Subcutaneous abdominal adipose tissue (tissue), 5 donors: ENCODE results near the gene SESN1.
A peak's percentile ranks its signal among the peaks of the same experiment; 100 is the strongest.

Source experiments
- H3K27ac ChIP-seq: one replicate; pipeline ENCODE4 v1.7.0; 2013; ENCODE audit warnings: low read depth, mild to moderate bottlenecking, inconsistent platforms, low read length, moderate library complexity
- H3K27me3 ChIP-seq, 5 donors: one replicate each; pipeline ENCODE4 v1.7.0; 2013; ENCODE audit warnings: low read length in 5 of 5, inconsistent platforms in 1 of 5; ENCODE audit not compliant: control insufficient read depth in 5 of 5, insufficient read depth in 4 of 5
- H3K36me3 ChIP-seq, 5 donors: one replicate each; pipeline ENCODE4 v1.7.0; 2013; ENCODE audit warnings: low read length in 5 of 5; ENCODE audit not compliant: control insufficient read depth in 5 of 5, insufficient read depth in 5 of 5
- H3K4me1 ChIP-seq, 5 donors: one replicate each; pipeline ENCODE4 v1.7.0; 2013; ENCODE audit warnings: low read length in 5 of 5, mild to moderate bottlenecking in 3 of 5, moderate library complexity in 1 of 5; ENCODE audit not compliant: control insufficient read depth in 5 of 5, insufficient read depth in 5 of 5
- H3K4me3 ChIP-seq, 5 donors: one replicate each; pipeline ENCODE4 v1.7.0; 2013; ENCODE audit warnings: low read length in 5 of 5, low read depth in 1 of 5
- H3K9ac ChIP-seq, 5 donors: one replicate each; pipeline ENCODE4 v1.7.0; 2013; ENCODE audit warnings: low read length in 5 of 5, mild to moderate bottlenecking in 4 of 5, moderate library complexity in 3 of 5
- H3K9me3 ChIP-seq, 5 donors: one replicate each; pipeline ENCODE4 v1.7.0; 2013; ENCODE audit warnings: low read length in 5 of 5; ENCODE audit not compliant: control insufficient read depth in 5 of 5
- donor health status: healthy.
- donor health status: healthy.
- donor health status: healthy.
- donor health status: healthy.
- donor health status: healthy.

SESN1 gene

GRCh38 chr6:108948181-108948661, 146.4 kb downstream of the SESN1 start:
- Histone ChIP-seq H3K4me3 (no peak overlapping the region), H3K9ac (peak overlapping the region in 1 of 5 donors; percentile 48), H3K36me3 (no peaks in the 10 kb centered on the region), H3K9me3 (no peaks in the 10 kb centered on the region), H3K27ac (peak overlapping the region; percentile 20), H3K27me3 (no peaks in the 10 kb centered on the region), H3K4me1 (peaks cover 25 to 60% (median 58%) of the 10 kb centered on the region in 5 donors)

- Histone ChIP-seq H3K4me3 (no peak overlapping the region), H3K27me3 (no peaks in the 10 kb centered on the region), H3K4me1 (peaks cover 25 to 60% (median 51%) of the 10 kb centered on the region in 5 donors), H3K9ac (no peak overlapping the region), H3K9me3 (no peaks in the 10 kb centered on the region), H3K27ac (peak overlapping the region; percentile 61), H3K36me3 (no peaks in the 10 kb centered on the region)
These were observed 147.4 kb downstream of the SESN1 start for GRCh38 chr6:108947114-108947854.

GRCh38 chr6:108946695-108947094, 148.0 kb downstream of the SESN1 start:
- Histone ChIP-seq H3K27me3 (no peaks in the 10 kb centered on the region), H3K9me3 (no peaks in the 10 kb centered on the region), H3K4me1 (peaks cover 23 to 60% (median 51%) of the 10 kb centered on the region in 5 donors), H3K4me3 (no peak overlapping the region), H3K36me3 (no peaks in the 10 kb centered on the region), H3K27ac (peak overlapping the region; percentile 61), H3K9ac (no peak overlapping the region)

- H3K9ac ChIP-seq, result peak overlapping the region in 4 of 5 donors; percentile 7 to 57 (median 28)
- no peaks in the 10 kb centered on the region for H3K27me3 ChIP-seq
- H3K36me3 ChIP-seq, result no peaks in the 10 kb centered on the region
- H3K9me3 ChIP-seq, result no peaks in the 10 kb centered on the region
- peak overlapping the region; percentile 7 to 54 (median 27) for H3K4me3 ChIP-seq
- peak overlapping the region; percentile 84 for H3K27ac ChIP-seq
- H3K4me1 ChIP-seq, result peaks cover 20 to 54% (median 43%) of the 10 kb centered on the region in 5 donors
These were observed 148.9 kb downstream of the SESN1 start for GRCh38 chr6:108945681-108946159.

GRCh38 chr6:108944707-108945680, 149.7 kb downstream of the SESN1 start:
- Histone ChIP-seq H3K9ac (peak overlapping the region in 2 of 5 donors; percentile 7 to 57), H3K36me3 (no peaks in the 10 kb centered on the region), H3K4me1 (peaks cover 20 to 54% (median 43%) of the 10 kb centered on the region in 5 donors), H3K27me3 (no peaks in the 10 kb centered on the region), H3K9me3 (no peaks in the 10 kb centered on the region), H3K27ac (peak overlapping the region; percentile 84), H3K4me3 (peak overlapping the region; percentile 16 to 54 (median 27))

GRCh38 chr6:108944071-108944470, 150.6 kb downstream of the SESN1 start:
- H3K9me3 ChIP-seq, result no peaks in the 10 kb centered on the region
- H3K4me3 ChIP-seq, result no peak overlapping the region
- no peaks in the 10 kb centered on the region for H3K27me3 ChIP-seq
- peak overlapping the region in 1 of 5 donors; percentile 9 for H3K9ac ChIP-seq
- no peaks in the 10 kb centered on the region for H3K36me3 ChIP-seq
- peaks cover 20 to 54% (median 43%) of the 10 kb centered on the region in 5 donors for H3K4me1 ChIP-seq
- peak overlapping the region; percentile 84 for H3K27ac ChIP-seq

GRCh38 chr6:108942556-108943492, 151.8 kb downstream of the SESN1 start:
- Histone ChIP-seq H3K4me1 (peaks cover 16 to 46% (median 40%) of the 10 kb centered on the region in 5 donors), H3K27me3 (no peaks in the 10 kb centered on the region), H3K9ac (peak overlapping the region in 1 of 5 donors; percentile 18), H3K4me3 (peak overlapping the region in 1 of 5 donors; percentile 30), H3K36me3 (no peaks in the 10 kb centered on the region), H3K9me3 (no peaks in the 10 kb centered on the region), H3K27ac (no peak overlapping the region)

GRCh38 chr6:108941859-108942258, 152.8 kb downstream of the SESN1 start:
- peaks cover 12 to 37% (median 34%) of the 10 kb centered on the region in 5 donors for H3K4me1 ChIP-seq

GRCh38 chr6:108941281-108941680, 153.4 kb downstream of the SESN1 start:
- Histone ChIP-seq H3K27ac (no peak overlapping the region), H3K4me1 (peaks cover 12 to 31% (median 28%) of the 10 kb centered on the region in 5 donors), H3K9me3 (no peaks in the 10 kb centered on the region)

More at GRCh38 chr6:108941859-108942258, 152.8 kb downstream of the SESN1 start:
- Histone ChIP-seq H3K27ac (no peak overlapping the region), H3K9me3 (no peaks in the 10 kb centered on the region), H3K27me3 (no peaks in the 10 kb centered on the region), H3K9ac (no peak overlapping the region), H3K36me3 (no peaks in the 10 kb centered on the region), H3K4me3 (no peak overlapping the region)

More at GRCh38 chr6:108941281-108941680, 153.4 kb downstream of the SESN1 start:
- Histone ChIP-seq H3K36me3 (no peaks in the 10 kb centered on the region), H3K27me3 (no peaks in the 10 kb centered on the region), H3K4me3 (no peak overlapping the region), H3K9ac (no peak overlapping the region)
